Stomach (tissue), 4 donors: ENCODE measurements around the gene AKIRIN2.

Experiments
- EP300 ChIP-seq: sonication (generic); formaldehyde crosslinking; IDR thresholded peaks from one replicate; pipeline ENCODE4 v1.6.1; 2017; ENCODE audit warnings: antibody characterized with exemption
- POLR2A ChIP-seq, 4 donors: fragments of 450-650 bp; IDR thresholded peaks; one replicate each; pipeline ENCODE4 v1.6.1; 2016; ENCODE audit warnings: antibody characterized with exemption in 4 of 4, control low read depth in 2 of 4, mild to moderate bottlenecking in 1 of 4, moderate library complexity in 1 of 4
- POLR2AphosphoS5 ChIP-seq, 3 donors: sonication (generic); formaldehyde crosslinking; IDR thresholded peaks; one replicate each; pipeline ENCODE4 v1.6.1; 2016; ENCODE audit warnings: antibody characterized with exemption in 3 of 3
- TF ChIP-seq, protein P1 (sequence below), 7 experiments: fragments of 450-650 bp in 4 of 7; fragments of 200-600 bp in 3 of 7; sonication (generic) in 3 of 7; IDR thresholded peaks; one replicate each; pipeline ENCODE4 v1.5.1; 2016 to 2019; ENCODE audit warnings: antibody characterized with exemption in 7 of 7, control low read depth in 2 of 7, mild to moderate bottlenecking in 1 of 7

DNA sequence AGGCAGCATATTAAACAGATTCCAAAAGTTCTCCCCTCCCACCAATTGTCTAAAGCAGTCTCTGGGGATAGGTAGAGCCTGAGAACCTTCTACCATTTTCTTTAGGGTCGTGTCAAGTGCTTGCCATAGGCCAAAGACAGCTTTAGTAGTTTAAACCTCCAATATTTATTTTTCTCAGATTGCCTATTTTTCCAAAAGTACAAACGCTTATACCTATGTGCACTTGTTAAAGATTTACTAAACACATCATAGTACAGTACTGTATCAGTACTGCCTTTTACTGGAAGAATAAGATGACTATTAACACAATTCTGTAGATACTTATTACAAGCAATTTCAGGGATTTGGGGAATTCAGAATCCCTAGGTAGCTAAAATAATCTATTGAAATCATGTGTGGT, 29.4 kb downstream of the AKIRIN2 start:
- TF ChIP-seq, protein P1, sequence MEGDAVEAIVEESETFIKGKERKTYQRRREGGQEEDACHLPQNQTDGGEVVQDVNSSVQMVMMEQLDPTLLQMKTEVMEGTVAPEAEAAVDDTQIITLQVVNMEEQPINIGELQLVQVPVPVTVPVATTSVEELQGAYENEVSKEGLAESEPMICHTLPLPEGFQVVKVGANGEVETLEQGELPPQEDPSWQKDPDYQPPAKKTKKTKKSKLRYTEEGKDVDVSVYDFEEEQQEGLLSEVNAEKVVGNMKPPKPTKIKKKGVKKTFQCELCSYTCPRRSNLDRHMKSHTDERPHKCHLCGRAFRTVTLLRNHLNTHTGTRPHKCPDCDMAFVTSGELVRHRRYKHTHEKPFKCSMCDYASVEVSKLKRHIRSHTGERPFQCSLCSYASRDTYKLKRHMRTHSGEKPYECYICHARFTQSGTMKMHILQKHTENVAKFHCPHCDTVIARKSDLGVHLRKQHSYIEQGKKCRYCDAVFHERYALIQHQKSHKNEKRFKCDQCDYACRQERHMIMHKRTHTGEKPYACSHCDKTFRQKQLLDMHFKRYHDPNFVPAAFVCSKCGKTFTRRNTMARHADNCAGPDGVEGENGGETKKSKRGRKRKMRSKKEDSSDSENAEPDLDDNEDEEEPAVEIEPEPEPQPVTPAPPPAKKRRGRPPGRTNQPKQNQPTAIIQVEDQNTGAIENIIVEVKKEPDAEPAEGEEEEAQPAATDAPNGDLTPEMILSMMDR (IDR thresholded peaks at IDR 0.05), result no peak
- TF ChIP-seq EP300, result no peak
- no peak for TF ChIP-seq POLR2A (IDR thresholded peaks at IDR 0.05)
- no peak for TF ChIP-seq POLR2AphosphoS5 (IDR thresholded peaks at IDR 0.05)
